Liver (tissue), 3 donors: ENCODE measurements around the gene SGSM1.

Source experiments
- GABPA ChIP-seq, 2 donors: IDR thresholded peaks in 1 of 2; conservative IDR thresholded peaks in 1 of 2; 2 replicates each; pipeline ENCODE4 v1.6.1; 2016; ENCODE audit warnings: antibody characterized with exemption in 2 of 2, mild to moderate bottlenecking in 1 of 2, moderate library complexity in 1 of 2
- JUND ChIP-seq, 2 donors: IDR thresholded peaks; 2 replicates each; pipeline ENCODE4 v1.6.1; 2016; ENCODE audit warnings: antibody characterized with exemption in 2 of 2
- RAD21 ChIP-seq, 2 donors: IDR thresholded peaks; 2 replicates each; pipeline ENCODE4 v1.6.1; 2016; ENCODE audit warnings: antibody characterized with exemption in 2 of 2, mild to moderate bottlenecking in 2 of 2
- YY1 ChIP-seq: IDR thresholded peaks from 2 replicates; pipeline ENCODE4 v1.6.1; 2016; ENCODE audit warnings: antibody characterized with exemption, mild to moderate bottlenecking
- TF ChIP-seq, protein P1 (sequence below): fragments of 150-350 bp; IDR thresholded peaks from 2 replicates; pipeline ENCODE4 v1.5.1; 2017; ENCODE audit warnings: improper control_type of control experiment, low read depth, low read length; ENCODE audit not compliant: missing input control
- TF ChIP-seq, protein P2 (sequence below): IDR thresholded peaks from 2 replicates; pipeline ENCODE4 v1.6.1; 2016; ENCODE audit warnings: antibody characterized with exemption
- TF ChIP-seq, protein P3 (sequence below): IDR thresholded peaks from 2 replicates; pipeline ENCODE4 v1.6.1; 2016; ENCODE audit warnings: antibody characterized with exemption, mild to moderate bottlenecking
- TF ChIP-seq, protein P4 (sequence below): IDR thresholded peaks from 2 replicates; pipeline ENCODE4 v1.6.1; 2016; ENCODE audit warnings: antibody characterized with exemption
- donor health status: healthy.
- donor health status: healthy.

DNA sequence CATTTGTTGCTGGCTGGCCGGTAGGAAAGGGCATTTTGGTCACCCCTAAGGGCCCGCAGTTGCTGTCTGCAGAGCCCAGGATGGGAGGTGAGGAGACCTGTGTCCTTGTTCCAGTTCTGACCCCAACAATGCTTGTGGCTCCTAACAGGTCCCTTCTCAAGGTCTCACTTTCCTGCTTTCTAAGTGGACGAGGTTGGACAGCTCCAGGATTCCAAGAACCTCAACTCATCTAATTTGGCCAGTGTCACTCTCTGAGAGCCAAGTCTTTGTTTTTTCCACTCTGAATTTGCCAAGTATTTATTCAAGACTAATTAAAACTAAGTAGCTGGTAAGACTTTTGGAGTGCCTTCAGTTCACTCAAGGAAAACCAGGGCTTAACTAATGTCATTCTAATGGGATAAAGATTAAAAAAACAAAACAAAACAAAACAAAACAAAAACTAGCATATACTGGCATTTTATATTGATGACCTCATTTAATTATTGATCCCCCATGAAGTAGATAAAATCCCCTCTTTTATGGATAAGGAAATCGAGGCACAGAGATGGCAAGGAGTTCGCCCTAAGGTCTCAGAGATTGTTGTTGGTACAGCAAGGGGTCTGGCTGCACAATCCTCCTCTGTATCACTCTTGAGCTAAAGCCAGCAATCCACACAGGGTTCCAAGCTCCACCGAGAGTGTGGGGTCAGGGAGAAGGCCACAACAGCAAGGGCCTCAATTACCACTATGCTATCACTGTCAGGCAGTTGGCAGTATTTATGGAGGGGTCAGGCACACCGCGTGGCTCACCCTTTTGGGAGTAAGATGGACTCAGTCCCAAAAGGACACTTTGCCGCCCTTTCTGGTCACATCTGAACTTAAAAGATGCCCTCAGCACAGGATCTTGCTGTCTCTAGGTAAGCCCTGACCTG is 8.1 kb downstream of the SGSM1 start:
- TF ChIP-seq, protein P1, sequence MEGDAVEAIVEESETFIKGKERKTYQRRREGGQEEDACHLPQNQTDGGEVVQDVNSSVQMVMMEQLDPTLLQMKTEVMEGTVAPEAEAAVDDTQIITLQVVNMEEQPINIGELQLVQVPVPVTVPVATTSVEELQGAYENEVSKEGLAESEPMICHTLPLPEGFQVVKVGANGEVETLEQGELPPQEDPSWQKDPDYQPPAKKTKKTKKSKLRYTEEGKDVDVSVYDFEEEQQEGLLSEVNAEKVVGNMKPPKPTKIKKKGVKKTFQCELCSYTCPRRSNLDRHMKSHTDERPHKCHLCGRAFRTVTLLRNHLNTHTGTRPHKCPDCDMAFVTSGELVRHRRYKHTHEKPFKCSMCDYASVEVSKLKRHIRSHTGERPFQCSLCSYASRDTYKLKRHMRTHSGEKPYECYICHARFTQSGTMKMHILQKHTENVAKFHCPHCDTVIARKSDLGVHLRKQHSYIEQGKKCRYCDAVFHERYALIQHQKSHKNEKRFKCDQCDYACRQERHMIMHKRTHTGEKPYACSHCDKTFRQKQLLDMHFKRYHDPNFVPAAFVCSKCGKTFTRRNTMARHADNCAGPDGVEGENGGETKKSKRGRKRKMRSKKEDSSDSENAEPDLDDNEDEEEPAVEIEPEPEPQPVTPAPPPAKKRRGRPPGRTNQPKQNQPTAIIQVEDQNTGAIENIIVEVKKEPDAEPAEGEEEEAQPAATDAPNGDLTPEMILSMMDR = no peak
- TF ChIP-seq RAD21 (IDR thresholded peaks at IDR 0.05) (no peak), YY1 (no peak), JUND (IDR thresholded peaks at IDR 0.05) (no peak), GABPA (IDR thresholded peaks at IDR 0.05 in 1 of 2, conservative IDR thresholded peaks at IDR 0.05 in 1 of 2) (no peak)
- TF ChIP-seq, protein P2, sequence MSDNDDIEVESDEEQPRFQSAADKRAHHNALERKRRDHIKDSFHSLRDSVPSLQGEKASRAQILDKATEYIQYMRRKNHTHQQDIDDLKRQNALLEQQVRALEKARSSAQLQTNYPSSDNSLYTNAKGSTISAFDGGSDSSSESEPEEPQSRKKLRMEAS = no peak
- TF ChIP-seq, protein P3, sequence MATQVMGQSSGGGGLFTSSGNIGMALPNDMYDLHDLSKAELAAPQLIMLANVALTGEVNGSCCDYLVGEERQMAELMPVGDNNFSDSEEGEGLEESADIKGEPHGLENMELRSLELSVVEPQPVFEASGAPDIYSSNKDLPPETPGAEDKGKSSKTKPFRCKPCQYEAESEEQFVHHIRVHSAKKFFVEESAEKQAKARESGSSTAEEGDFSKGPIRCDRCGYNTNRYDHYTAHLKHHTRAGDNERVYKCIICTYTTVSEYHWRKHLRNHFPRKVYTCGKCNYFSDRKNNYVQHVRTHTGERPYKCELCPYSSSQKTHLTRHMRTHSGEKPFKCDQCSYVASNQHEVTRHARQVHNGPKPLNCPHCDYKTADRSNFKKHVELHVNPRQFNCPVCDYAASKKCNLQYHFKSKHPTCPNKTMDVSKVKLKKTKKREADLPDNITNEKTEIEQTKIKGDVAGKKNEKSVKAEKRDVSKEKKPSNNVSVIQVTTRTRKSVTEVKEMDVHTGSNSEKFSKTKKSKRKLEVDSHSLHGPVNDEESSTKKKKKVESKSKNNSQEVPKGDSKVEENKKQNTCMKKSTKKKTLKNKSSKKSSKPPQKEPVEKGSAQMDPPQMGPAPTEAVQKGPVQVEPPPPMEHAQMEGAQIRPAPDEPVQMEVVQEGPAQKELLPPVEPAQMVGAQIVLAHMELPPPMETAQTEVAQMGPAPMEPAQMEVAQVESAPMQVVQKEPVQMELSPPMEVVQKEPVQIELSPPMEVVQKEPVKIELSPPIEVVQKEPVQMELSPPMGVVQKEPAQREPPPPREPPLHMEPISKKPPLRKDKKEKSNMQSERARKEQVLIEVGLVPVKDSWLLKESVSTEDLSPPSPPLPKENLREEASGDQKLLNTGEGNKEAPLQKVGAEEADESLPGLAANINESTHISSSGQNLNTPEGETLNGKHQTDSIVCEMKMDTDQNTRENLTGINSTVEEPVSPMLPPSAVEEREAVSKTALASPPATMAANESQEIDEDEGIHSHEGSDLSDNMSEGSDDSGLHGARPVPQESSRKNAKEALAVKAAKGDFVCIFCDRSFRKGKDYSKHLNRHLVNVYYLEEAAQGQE = no peak
- TF ChIP-seq, protein P4, sequence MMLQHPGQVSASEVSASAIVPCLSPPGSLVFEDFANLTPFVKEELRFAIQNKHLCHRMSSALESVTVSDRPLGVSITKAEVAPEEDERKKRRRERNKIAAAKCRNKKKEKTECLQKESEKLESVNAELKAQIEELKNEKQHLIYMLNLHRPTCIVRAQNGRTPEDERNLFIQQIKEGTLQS = no peak
